Thyroid gland (tissue), 4 donors: ENCODE measurements around the gene IMPA2.

Experiments used
- POLR2A ChIP-seq, 2 donors: fragments of 450-650 bp; IDR thresholded peaks; one replicate each; pipeline ENCODE4 v1.6.1; 2017; ENCODE audit warnings: antibody characterized with exemption in 2 of 2, mild to moderate bottlenecking in 2 of 2, moderate library complexity in 1 of 2
- TF ChIP-seq, protein P1 (sequence below), 6 experiments: fragments of 200-600 bp in 3 of 6; fragments of 450-650 bp in 3 of 6; sonication (generic) in 3 of 6; IDR thresholded peaks; one replicate each; pipeline ENCODE4 v1.5.1; 2016 to 2019; ENCODE audit warnings: antibody characterized with exemption in 6 of 6, mild to moderate bottlenecking in 2 of 6, inconsistent platforms in 1 of 6, moderate library complexity in 1 of 6

GRCh38 chr18:12036201-12036751, 55.0 kb downstream of the IMPA2 start:
- TF ChIP-seq, protein P1, sequence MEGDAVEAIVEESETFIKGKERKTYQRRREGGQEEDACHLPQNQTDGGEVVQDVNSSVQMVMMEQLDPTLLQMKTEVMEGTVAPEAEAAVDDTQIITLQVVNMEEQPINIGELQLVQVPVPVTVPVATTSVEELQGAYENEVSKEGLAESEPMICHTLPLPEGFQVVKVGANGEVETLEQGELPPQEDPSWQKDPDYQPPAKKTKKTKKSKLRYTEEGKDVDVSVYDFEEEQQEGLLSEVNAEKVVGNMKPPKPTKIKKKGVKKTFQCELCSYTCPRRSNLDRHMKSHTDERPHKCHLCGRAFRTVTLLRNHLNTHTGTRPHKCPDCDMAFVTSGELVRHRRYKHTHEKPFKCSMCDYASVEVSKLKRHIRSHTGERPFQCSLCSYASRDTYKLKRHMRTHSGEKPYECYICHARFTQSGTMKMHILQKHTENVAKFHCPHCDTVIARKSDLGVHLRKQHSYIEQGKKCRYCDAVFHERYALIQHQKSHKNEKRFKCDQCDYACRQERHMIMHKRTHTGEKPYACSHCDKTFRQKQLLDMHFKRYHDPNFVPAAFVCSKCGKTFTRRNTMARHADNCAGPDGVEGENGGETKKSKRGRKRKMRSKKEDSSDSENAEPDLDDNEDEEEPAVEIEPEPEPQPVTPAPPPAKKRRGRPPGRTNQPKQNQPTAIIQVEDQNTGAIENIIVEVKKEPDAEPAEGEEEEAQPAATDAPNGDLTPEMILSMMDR (IDR thresholded peaks at IDR 0.05), result no peak
- no peak for TF ChIP-seq POLR2A (IDR thresholded peaks at IDR 0.05)
